HPDE6-E6E7 (cell line): ENCODE data around the gene PPEF1.
"Not testable (repeated sequence)": the region's sequence is repeated elsewhere in the genome, so short reads cannot be mapped to it uniquely, and the experiment has no call there.

Experiments used
- DNase-seq: peaks from one replicate; pipeline ENCODE4 v3.0.0; 2011; ENCODE audit warnings: missing footprints; ENCODE audit errors: extremely low spot score

PPEF1 gene

DNA sequence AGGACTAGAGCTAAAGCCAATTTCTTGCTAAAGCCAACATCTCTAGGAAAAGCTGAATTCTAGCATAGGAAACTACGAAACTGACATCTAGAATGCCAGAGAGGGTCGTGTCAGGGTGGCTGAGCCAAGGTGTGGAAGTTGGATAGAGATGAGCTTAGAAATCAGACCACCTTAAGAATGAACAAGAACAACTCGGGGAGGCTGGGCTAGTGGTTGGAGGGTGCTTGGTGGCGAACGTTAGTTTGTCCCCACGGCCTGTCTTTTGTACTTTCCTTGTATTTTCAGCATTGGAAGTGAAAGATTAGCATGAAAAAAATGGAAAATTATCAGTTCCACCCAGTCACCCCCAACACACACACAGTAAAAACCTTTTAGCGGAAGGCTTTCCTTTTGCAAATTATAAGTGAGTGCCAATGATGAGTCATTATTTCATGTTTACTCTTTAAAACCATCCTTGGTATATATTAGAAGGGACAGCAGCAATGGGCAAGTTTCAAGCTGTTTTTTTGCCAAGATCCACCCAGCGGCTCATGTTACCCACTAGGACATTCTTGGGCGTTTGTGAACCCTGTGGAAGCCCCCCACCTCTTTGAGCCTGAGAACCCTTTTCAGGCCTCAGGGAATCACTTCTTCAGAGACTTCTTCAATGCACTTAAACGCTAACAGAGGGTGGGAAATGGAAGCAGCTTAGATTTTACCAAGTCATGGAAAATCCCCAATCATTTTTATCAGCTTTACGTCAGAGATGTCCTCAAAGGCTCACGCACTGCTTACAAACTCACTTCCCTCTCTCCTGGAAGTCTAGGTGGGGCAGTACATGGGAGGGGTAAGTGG is 4.9 kb upstream of the PPEF1 start:
- peak; percentile 41 for DNase-seq

DNA sequence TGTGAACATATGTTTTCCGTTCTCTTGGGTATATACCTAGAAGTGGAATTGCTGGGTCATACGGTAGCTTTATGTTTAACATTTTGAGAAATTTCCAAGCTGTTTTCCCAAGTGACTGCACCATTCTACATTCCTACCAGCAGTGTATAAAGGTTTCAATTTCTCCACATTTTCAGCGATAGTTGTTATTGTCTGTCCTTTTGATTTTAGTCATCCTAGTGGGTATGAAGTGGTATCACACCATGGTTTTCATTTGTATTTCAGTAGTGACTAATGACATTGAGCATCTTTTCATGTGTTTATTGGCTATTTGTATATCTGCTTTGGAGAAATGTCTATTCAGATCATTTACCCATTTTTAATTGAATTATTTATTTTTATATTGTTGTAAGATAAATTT is 2.4 kb downstream of the PPEF1 start:
- DNase-seq = no peak

DNA sequence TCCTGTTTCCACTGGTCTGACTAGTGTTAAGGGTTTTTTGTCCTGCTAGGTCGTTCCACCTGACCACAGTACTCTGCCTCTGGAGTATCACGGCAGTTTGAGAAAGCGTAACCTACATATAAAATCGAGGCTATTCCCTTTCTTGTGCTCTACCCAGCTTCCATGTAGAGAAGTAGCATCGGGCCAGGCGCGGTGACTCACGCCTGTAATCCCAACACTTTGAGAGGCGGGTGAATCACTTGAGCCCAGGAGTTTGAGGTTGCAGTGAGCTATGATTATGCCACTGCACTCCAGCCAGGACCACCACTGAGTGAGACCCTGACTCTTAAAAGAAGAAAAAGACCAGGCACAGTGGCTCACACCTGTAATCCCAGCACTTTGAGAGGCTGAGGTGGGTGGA is 7.5 kb downstream of the PPEF1 start:
- DNase-seq = no peak

DNA sequence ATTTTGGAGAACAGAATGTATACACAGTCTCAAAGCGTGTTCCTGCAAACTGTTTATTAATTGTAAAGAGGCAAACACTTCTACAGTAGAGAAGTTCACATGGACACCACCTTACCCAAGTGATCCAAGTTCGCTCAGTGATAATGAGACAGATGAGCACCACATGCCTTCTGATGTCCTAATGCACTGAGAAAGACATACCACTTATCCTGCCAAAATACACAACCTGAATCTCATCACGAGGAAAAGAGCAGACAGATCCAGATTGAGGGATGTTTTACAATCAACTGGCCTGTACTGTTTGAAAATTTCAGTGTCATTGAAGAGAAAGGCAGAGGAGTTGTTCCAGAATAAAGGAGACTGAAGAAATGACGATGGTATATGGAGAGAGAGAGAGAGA is 12.4 kb downstream of the PPEF1 start:
- no peak for DNase-seq

DNA sequence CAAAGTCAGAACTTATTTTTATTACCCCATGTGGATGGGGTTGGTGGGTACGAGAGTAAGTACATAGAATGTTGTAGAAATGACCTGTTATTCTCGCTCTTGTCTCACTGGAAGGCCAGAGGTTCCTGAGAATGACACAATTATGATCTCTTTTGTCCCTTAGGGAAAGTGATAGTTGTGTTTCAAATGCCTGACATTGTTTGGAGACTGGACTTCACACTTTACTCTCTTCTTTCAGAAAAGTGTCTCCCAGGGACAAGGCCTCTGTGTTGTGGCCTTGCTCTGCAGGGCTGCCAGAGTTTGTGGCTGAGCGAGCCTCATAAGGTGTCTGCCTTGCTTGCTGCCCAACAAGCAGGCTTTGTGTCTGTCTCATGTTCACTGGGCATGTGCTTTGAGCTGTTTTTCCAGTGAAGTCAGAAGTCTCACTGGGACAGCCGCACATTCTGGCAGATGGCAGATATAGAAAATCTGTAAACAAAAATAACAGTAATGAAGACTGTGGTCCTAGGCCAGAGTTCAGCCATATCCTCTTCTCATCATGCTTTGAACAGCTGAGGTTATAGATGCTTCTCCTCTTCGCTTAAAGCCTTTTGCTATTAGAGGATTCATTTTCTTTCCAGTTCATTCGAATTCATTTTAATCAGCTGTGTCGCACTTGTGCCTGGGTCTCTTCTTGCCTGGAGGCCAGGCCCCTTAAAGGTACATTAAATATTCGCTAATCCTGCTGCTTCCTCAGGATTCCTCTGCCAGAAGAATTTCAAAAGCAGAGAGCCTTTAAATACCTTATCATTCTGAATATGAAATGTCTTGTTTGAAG is 14.4 kb downstream of the PPEF1 start:
- no peak for DNase-seq

DNA sequence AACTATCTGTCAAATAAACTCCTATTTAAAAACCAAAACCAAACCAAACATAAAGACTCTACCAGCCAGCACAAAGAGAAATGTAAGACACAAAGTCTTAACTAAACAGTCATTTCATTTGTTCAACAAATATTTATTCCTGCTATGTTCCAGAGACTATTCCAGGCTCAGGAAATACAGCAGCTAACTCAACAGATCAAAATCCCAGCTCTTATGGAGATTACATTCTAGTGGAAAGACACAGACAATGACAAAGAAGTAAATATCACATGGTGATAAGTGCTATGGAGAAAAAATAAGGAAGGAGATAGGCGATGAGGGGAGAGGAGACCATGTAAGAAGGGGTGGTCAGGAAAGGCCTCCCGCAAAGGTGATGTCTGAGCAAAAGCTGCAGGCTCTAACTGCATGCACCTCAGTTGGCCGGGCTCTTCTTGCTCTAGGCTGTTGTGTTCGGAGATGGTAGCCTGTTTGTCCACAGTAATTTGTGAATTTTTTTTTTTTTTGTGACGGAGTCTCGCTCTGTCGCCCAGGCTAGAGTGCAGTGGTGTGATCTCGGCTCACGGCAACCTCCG is 15.1 kb downstream of the PPEF1 start:
- DNase-seq = no peak

DNA sequence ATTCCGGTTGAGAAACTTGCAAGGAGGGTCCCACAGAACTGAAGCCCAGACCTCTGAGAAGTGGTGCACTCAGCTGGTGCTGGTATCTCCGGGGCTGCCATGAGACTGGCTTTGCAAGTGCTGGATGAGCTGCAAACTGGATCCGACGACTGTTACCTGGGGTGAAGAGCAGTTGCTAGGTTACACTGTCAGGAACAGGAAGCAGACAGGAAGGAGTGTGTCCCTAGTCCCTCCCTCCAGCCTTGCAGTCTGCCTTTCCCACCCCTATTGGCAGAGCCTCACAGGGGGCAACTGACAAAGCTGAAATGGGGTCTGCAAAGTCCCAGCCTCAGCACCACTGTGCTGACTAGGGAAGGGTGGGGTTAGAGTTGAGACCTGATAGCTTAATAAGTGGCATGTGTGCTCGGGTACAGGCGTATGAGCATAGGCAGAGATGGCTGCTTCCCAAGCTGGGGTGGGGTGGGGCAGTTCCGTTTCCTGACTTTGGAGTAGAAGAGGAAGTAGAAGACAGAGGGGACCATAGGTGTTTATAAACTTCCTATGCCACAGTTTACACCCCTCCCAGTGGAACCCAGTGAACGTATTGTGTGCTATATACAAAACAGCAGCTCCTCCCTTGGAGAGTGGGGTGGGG is 18.0 kb downstream of the PPEF1 start:
- no peak for DNase-seq

DNA sequence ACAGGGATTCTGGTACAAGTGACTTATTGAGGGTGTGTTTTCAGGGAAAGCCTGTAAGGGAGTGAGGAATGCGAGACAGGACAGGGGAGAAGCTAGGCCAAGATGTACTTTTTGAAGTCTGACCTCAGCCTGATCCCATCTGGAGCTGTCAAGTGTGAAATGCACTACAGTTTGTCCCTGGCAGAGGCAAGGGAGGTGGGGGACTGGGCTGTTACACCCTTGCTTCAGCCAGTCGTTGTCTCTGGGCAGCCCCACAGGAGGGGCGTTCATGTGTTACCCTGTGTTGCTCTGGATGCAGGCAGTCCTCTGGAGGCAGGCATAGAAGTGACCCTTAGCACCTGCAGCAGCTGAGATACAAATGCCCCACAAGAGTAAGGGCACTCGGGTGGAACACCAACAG is 25.8 kb downstream of the PPEF1 start:
- no peak for DNase-seq

DNA sequence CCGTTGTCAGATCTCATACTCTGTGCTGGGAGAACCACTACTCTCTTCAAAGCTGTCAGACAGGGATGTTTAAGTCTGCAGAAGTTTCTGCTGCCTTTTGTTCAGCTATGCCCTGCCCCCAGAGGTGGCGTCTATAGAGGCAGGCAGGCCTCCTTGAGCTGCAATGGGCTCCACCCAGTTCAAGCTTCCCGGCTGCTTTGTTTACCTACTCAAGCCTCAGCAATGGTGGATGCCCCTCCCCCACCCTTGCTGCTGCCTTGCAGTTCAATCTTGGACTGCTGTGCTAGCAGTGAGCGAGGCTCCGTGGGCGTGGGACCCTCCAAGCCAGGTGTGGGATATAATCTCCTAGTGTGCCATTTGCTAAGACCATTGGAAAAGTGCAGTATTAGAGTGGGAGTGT is 32.2 kb downstream of the PPEF1 start:
- DNase-seq = not testable (repeated sequence)

DNA sequence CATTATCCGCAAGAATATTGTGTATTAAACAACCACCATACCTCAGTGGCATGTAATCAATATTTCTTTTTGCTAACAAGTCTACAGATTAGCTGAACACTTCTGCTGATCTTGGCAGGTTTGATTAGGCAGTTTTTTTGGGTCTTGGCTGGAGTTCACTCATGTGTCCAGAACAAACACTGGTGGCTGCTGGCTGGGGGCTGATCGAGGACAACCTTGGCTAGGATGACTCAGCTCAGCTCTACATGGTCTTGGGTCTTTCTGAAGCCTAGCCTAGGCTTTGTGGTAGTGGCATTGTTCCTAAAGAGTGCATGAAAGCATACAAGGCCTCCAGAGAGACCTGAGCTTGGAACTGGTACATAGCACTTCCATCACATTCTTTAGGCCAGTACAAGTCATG is 41.1 kb downstream of the PPEF1 start:
- no peak for DNase-seq

DNA sequence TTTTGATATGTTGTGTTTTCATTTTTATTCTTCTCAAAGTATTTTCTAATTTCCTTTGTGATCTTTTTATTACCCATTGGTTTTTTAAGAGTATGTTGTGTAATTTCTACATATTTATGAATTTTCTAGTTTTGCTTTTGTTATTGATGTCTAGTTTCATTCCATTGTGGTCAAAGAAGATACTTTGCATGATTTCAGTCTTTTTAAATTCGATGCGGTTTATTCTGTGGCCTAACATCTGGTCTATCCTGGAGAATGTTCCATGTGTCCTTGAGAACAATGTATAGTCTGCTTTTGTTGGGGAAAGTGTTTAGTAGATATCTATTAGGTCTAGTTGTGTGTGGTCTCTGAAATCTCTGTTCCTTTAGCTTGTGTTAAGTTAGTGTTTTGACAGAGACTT is 46.2 kb downstream of the PPEF1 start:
- DNase-seq = no peak

DNA sequence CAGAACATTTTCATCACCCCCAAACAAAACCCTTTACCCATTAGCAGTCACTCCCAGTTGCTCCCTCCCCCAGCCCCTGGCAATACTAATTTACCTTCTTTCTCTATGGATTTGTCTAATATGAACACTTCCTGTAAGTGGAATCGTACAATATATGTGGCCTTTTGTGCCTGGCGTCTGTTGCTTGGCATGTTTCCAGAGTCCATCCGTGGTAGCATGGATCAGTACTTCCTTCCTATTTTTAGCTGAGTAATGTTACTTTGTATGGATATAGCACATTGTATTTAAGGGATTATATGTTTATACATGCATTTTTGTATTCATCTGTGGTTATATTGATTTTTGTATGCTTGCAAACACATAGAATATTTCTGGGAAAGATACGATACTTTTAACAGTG is 48.2 kb downstream of the PPEF1 start:
- DNase-seq = no peak

DNA sequence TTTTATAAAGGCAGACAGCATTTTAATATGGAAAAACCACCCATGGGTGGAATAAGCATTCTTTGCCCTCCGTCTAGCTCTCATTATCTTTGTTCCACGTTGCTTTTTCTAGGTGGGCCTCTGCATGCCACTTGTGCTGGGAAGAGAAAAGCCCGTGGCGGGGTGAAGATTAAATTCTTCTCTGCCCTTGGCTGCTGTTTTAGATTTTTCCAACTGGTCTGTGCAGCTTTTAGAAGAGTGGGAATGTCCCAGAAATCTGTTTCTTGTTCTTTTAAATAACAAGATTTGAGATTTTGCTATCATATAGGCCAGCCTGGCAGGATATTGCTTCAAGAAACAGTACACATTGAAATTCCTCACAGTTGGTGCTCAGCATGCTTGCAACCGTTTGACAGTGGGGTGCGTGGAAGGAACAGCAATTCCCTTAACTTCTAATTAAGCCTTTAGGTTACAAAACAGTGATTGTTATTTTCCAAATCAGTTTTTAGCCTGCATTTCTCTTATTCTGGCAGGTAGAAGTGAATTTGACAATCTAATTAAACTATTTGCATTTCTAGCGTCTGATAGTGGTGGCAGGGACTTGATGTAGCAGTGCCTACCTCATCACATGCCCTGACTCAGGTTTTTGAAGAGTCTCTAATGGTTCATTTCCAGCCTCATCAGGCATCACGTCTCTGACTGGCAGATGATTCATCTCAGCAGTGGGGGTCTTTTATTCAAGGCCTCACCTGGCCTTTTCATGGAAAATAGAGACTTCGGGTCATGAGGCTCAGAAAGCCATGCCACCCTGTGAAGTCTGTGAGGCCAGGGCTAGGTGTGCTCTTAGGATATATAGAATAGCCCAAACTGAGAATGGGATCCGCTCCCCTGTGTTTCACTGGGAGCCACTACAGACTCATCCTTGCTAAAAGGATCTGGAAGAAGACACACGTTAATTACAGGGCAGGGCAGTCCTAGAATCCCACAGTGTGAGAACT is 50.8 kb downstream of the PPEF1 start:
- DNase-seq = no peak

DNA sequence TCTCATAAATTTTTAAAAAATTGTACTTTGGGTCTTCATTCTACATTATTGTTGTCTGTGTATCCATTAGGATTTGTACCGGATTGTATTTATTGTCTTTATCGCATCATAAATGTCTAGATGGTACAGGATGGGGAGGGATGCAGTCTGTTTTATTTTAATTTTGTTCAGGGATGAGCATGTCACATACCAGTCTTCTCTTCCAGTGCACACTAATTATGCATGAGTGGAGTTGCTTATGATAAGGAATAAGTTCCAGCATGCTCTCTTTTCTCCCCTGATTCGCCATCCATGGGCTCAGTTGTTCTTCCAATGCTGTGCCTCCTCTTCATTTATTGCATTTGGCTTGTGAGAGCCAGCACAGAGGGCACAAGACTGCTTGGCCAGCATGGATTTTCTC is 54.3 kb downstream of the PPEF1 start:
- DNase-seq = no peak

DNA sequence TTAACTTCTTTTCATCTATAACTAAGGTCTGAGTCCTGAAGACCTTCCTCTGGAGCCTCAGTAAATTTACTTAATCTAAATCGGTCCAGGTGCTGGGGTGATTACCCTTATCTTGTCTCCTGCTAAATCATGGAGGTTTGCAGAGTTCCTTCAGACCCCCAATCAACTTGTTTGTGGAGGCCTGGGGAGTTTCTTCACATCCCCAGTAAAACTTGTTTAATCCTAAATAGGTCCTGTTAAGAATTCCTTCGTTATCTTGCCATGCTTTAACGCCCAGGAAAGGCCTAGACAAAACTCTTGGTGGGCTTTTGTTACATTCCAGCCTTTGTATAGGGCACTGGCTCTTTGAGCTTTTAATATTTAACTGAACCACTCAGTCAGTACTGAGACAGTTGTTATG is 55.7 kb downstream of the PPEF1 start:
- not testable (repeated sequence) for DNase-seq

DNA sequence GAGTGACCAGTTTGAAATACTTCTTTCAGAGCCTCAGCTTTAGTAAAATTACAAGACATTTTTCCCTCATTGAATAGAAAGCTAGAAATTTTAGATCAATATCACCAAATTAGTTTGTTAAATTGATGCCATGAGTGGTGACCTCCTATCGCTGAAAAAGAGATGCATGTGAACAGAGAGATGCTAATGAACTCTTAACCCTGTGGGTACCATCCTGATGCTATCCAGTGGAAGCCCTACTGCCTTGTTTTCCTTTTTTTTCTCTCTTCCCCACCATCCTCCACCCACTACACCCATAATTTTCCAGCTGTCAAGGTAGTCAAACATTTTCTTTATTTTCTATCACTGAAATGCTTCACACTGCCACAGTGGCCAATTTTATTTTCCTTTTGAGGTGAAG is 61.9 kb downstream of the PPEF1 start:
- DNase-seq = no peak

DNA sequence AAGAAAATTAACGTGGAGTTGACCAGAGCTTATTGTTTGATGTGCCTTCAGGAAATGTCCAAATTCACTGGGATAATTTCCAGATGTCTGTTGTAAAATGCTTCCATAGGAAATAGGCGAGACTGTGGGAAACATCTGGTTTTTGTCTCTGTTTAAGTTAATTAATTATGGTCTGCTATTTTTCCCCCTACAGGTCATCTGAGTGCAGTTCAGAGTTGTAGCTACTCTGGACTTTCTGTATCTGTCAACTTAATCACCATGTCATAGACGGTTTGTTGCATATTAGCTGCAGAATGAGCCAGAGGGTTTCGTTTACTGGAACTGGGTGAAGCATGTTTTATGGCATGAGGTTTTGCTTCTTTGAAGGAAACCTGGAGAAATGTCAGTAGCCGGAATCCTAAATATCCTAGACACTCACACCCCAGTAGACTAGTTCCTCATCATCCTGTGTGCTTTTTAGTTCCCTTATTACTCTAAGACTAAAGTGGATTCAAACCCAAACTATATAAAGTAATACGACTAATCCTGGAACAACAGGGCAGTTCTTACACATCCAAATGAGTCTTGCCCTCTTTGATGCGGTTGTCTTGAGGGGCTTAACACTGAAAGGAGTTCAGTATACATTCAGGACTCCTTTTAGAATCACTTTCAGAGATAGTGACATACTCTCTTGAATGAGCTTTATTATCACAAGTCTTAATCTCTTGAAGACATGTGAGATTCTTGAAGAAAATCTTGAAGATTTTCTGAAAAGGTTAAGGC is 62.5 kb downstream of the PPEF1 start:
- no peak for DNase-seq

DNA sequence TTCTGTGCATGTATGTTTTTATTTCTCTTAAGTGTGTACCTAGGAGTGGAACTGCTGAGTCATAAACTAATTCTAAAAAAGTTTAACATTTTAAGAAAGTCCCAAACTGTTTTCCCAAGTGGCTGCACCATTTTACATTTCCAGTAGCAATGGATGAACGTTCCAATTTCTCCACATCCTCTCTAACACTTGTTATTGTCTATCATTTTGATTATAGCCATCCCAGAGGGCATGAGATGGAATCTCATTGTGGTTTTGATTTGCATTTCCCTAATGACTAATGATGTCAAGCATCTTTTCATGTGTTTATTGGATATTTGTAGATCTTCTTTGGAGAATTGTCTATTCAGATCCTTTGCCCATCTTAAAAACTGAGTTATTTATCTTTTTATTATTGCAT is 82.5 kb downstream of the PPEF1 start:
- no peak for DNase-seq

DNA sequence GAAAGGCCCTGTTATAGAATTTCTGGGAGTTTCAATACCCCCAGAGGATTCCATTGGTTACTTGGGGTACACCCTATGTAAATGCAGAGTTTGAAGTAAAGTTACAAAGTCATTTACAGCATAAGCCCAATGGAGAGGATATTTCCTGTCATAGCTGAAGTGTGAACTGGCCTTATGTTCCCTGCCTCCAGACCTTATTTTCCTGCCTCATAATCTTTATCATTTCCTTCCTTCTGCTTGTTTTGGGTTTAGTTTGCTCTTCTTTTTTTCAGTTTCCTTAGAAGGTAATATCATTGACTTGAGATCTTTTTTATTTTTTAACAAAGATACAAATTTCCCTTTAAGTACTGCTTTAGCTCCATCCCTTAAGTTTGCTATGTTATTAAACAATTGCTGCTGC is 85.4 kb downstream of the PPEF1 start:
- no peak for DNase-seq

DNA sequence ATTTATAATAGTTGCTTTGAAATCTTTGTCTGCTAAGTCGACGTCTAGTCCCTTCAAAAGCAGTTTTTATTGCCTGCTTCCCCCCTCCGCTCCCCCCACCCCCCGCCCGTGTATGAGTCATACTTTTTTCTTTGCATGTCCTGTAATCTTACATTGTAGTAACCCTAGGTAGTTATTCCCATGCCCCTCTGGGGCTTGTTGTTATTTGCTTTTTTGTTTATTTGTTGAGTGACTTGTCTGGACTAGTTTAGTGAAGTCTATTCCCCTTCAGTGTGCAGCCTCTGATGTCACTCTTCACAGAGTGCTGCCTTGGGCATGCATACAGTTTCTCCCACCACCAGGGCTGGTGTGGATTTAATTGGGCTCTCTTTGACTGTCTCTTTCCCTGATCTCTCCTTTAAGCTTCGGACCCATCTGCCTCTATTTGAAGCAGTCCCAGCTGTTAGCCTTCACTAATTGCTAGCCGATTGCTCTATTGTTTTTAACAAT is 86.2 kb downstream of the PPEF1 start:
- DNase-seq = peak; percentile 9
